ENCODE measurements around the gene CIAO3. TPM values are rescaled to one million over a fixed set of nuclear protein-coding genes. Genes with fewer than 3 reads are reported as not detected.

Gene CIAO3
- total and polyA plus RNA-seq, 7 donors: 12.3 to 43.0 (median 25.9) TPM

- ATAC-seq: no peak
- intact Hi-C loops (cut with DNase I): no loop called here
- Histone ChIP-seq H3K36me3 (ENCODE audit: insufficient read depth in 1 of 2, low read depth in 1 of 2) (peaks cover 3 to 61% of the 10 kb centered on the region in 2 donors), H3K9me3 (no peaks in the 10 kb centered on the region), H3K27ac (no peak overlapping the region), H3K27me3 (ENCODE audit: insufficient read depth in 3 of 3, low read length in 2 of 3) (peaks cover 0 to 33% (median 17%) of the 10 kb centered on the region in 3 donors), H3K4me1 (peaks cover 8% of the 10 kb centered on the region), H3K4me3 (no peak overlapping the region)
- no peak for DNase-seq
- TF ChIP-seq CTCF (IDR thresholded peaks at IDR 0.05): no peak
- WGBS, 3 donors: 83 to 89% (median 87%) methylated on average over 21 to 22 of the region's 22 CpGs
These were observed 9.9 kb downstream of the CIAO3 start for GRCh38 chr16:730666-731509.

GRCh38 chr16:729768-730665 is 10.8 kb downstream of the CIAO3 start:
- H3K4me3 ChIP-seq: no peak overlapping the region
- H3K4me1 ChIP-seq: peaks cover 8% of the 10 kb centered on the region
- peak in 1 of 4 donors; percentile 7 for ATAC-seq
- 82 to 88% (median 85%) methylated on average over 35 to 37 of the region's 37 CpGs for WGBS, 3 donors
- no peak overlapping the region for H3K27ac ChIP-seq
- peak in 1 of 2 donors; percentile 49 for DNase-seq
- TF ChIP-seq CTCF (IDR thresholded peaks at IDR 0.05): no peak
- H3K9me3 ChIP-seq: no peaks in the 10 kb centered on the region
- H3K27me3 ChIP-seq (ENCODE audit: insufficient read depth in 3 of 3, low read length in 2 of 3): peaks cover 0 to 40% (median 19%) of the 10 kb centered on the region in 3 donors
- intact Hi-C loops (cut with DNase I): no loop called here
- H3K36me3 ChIP-seq (ENCODE audit: insufficient read depth in 1 of 2, low read depth in 1 of 2): peaks cover 3 to 52% of the 10 kb centered on the region in 2 donors

GRCh38 chr16:728890-729744 is 11.7 kb downstream of the CIAO3 start:
- DNase-seq: peak in 1 of 2 donors; percentile 55
- peak in 2 of 4 donors; percentile 12 to 13 for ATAC-seq
- Histone ChIP-seq H3K9me3 (no peaks in the 10 kb centered on the region), H3K4me1 (peaks cover 8% of the 10 kb centered on the region), H3K27ac (no peak overlapping the region), H3K36me3 (ENCODE audit: insufficient read depth in 1 of 2, low read depth in 1 of 2) (peaks cover 3 to 44% of the 10 kb centered on the region in 2 donors), H3K27me3 (ENCODE audit: insufficient read depth in 3 of 3, low read length in 2 of 3) (peaks cover 0 to 40% (median 19%) of the 10 kb centered on the region in 3 donors), H3K4me3 (no peak overlapping the region)
- no peak for TF ChIP-seq CTCF (IDR thresholded peaks at IDR 0.05)
- 43 to 49% (median 45%) methylated on average over 42 to 55 of the region's 55 CpGs for WGBS, 3 donors
- intact Hi-C loops (cut with DNase I): no loop called here

- Histone ChIP-seq H3K4me1 (peaks cover 8% of the 10 kb centered on the region), H3K9me3 (no peaks in the 10 kb centered on the region), H3K27me3 (ENCODE audit: insufficient read depth in 3 of 3, low read length in 2 of 3) (peaks cover 0 to 40% (median 19%) of the 10 kb centered on the region in 3 donors), H3K36me3 (ENCODE audit: insufficient read depth in 1 of 2, low read depth in 1 of 2) (peaks cover 3 to 36% of the 10 kb centered on the region in 2 donors), H3K4me3 (peak overlapping the region; percentile 61), H3K27ac (no peak overlapping the region)
- TF ChIP-seq CTCF (IDR thresholded peaks at IDR 0.05): no peak
- WGBS, 3 donors: 1% methylated on average over 44 to 80 of the region's 80 CpGs
- DNase-seq: peak; percentile 67 to 74
- intact Hi-C loops (cut with DNase I): no loop called here
- peak; percentile 25 to 45 (median 36) for ATAC-seq
These were observed 12.5 kb downstream of the CIAO3 start for GRCh38 chr16:728131-728889.
